Kidney (tissue), 14 donors: ENCODE data around the gene KCP. TPM values are rescaled to one million over a fixed set of nuclear protein-coding genes. Genes with fewer than 3 reads are reported as not detected.

Source experiments
- DNase-seq, 5 donors: peaks; one replicate each; pipeline ENCODE4 v3.0.0-alpha.2; 2013 to 2020
- FAIRE-seq: peaks from 2 replicates; lab custom pipeline; 2012; peaks lifted over from hg19 to GRCh38; lab: Jason Lieb, UNC
- H3K27ac ChIP-seq, 2 donors: one replicate each; pipeline ENCODE4 v1.7.0; 2013; ENCODE audit warnings: low read depth in 2 of 2, low read length in 2 of 2, inconsistent platforms in 1 of 2
- H3K27me3 ChIP-seq: one replicate; pipeline ENCODE4 v1.7.1; 2013; ENCODE audit warnings: low read length, inconsistent platforms; ENCODE audit not compliant: control insufficient read depth, insufficient read depth
- H3K36me3 ChIP-seq, 3 donors: one replicate each; pipeline versions ENCODE4 v1.7.0 to v1.7.1; 2013; ENCODE audit warnings: low read length in 3 of 3, control low read depth in 1 of 3, inconsistent platforms in 1 of 3; ENCODE audit not compliant: insufficient read depth in 3 of 3, control insufficient read depth in 2 of 3
- H3K4me1 ChIP-seq, 3 donors: one replicate each; pipeline versions ENCODE4 v1.7.0 to v1.7.1; 2013; ENCODE audit warnings: low read length in 3 of 3, inconsistent platforms in 1 of 3, low read depth in 1 of 3; ENCODE audit not compliant: control insufficient read depth in 2 of 3, insufficient read depth in 2 of 3
- H3K4me3 ChIP-seq, 3 donors: one replicate each; pipeline versions ENCODE4 v1.7.0 to v1.8.1; 2013; ENCODE audit warnings: low read length in 3 of 3, control low read depth in 1 of 3, inconsistent platforms in 1 of 3
- H3K9ac ChIP-seq, 3 donors: one replicate each; pipeline versions ENCODE4 v1.7.0 to v1.7.1; 2013; ENCODE audit warnings: low read length in 3 of 3, control low read depth in 1 of 3, inconsistent platforms in 1 of 3
- H3K9me3 ChIP-seq, 3 donors: one replicate each; pipeline versions ENCODE4 v1.7.0 to v1.7.1; 2013; ENCODE audit warnings: low read length in 3 of 3, control low read depth in 1 of 3, inconsistent platforms in 1 of 3; ENCODE audit not compliant: control insufficient read depth in 2 of 3, insufficient read depth in 1 of 3
- intact Hi-C: fragments of 100-400 bp; cut with DNase I; formaldehyde crosslinking; loops from one replicate; pipeline ENCODE4 v1.11.1; 2022
- polyA plus RNA-seq: library from polyadenylated mRNA; stranded (reverse); fragments of 350-450 nt; fragmentation: Illumina TruSeq; extraction: RNeasy Lipid Tissue Mini Kit (QIAGEN cat#74804); gene quantifications from one replicate; pipeline ENCODE4 v1.2.3, GENCODE V29; 2014; ENCODE audit warnings: low read depth, low replicate concordance; ENCODE audit not compliant: insufficient read depth
- total RNA-seq: library from RNA; stranded (reverse); fragmentation: NEBNext Ultra II Directional; extraction: Animal tissue kit (Norgen Biotek cat#: 25700); gene quantifications from one replicate; pipeline ENCODE4 v1.2.1, GENCODE V29; 2021
- TF ChIP-seq, protein P1 (sequence below): IDR thresholded peaks from 3 replicates; pipeline ENCODE4 v1.5.1; 2012; ENCODE audit warnings: mild to moderate bottlenecking, moderate library complexity, borderline replicate concordance; ENCODE audit not compliant: insufficient read depth; ENCODE audit errors: extremely low read depth
- donor health status: control.
- donor health status: control.
- donor health status: control.
- donor health status: control.
- donor health status: control.
- donor health status: DM: yes; HTN: yes; CAD: no.
- donor health status: Normal renal cell carcinoma (clear cell type).

Gene KCP
- total and polyA plus RNA-seq, 2 donors from 2014 or later, result 7.7 to 44.6 TPM

DNA sequence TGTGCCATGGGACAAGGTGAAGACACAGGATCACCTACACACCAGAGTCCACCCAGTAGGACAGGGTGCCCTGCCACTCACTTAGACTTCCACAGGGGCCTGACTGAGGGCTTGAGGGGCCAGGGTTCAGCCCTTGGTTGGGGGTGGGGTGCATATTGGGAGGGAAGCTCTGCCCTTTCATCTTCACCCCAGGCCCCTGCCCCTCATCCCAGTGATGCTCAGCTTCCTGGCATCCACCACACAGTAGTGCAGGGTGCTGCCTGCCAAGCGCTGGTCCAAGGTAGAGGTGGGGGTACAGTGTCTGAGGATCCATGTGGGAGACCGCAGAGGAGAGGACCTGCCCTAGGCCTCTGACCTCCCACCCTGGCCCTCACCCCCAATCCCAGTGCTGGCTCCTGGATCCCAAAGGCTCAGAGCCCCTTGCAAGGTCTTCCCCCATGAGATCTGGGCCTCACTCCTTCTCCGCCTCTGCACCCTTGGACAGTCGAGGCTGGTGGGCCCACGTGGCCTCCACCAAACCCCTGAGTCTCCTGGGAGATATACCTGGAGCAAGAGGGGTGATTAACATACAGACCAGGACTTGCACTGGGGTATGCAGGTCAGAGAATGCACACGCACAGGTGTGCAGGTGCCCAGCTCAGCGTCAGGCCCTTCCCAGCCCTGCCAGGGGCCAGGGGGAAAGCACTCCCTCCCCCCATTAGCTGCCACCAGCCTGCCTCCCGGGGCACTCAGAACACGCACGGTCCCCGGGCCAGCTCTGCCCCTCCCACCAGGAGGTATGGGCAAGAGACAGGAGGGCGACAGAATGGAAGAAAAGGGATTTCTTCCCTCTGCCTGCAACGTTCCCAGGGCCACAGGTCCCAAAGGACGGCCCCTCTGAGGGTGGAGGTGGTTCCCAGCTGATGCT, 18.6 kb upstream of the KCP start:
- H3K9ac ChIP-seq, result no peak overlapping the region
- no peaks in the 10 kb centered on the region for H3K9me3 ChIP-seq
- TF ChIP-seq, protein P1, sequence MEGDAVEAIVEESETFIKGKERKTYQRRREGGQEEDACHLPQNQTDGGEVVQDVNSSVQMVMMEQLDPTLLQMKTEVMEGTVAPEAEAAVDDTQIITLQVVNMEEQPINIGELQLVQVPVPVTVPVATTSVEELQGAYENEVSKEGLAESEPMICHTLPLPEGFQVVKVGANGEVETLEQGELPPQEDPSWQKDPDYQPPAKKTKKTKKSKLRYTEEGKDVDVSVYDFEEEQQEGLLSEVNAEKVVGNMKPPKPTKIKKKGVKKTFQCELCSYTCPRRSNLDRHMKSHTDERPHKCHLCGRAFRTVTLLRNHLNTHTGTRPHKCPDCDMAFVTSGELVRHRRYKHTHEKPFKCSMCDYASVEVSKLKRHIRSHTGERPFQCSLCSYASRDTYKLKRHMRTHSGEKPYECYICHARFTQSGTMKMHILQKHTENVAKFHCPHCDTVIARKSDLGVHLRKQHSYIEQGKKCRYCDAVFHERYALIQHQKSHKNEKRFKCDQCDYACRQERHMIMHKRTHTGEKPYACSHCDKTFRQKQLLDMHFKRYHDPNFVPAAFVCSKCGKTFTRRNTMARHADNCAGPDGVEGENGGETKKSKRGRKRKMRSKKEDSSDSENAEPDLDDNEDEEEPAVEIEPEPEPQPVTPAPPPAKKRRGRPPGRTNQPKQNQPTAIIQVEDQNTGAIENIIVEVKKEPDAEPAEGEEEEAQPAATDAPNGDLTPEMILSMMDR, result no peak
- no peak overlapping the region for H3K27ac ChIP-seq
- FAIRE-seq, result no peak
- DNase-seq, result peak in 1 of 5 donors; percentile 26
- intact Hi-C loops, result no loop called here
- no peak overlapping the region for H3K4me3 ChIP-seq
- peaks cover 0 to 3% (median 0%) of the 10 kb centered on the region in 3 donors for H3K4me1 ChIP-seq
- H3K36me3 ChIP-seq, result no peaks in the 10 kb centered on the region
- H3K27me3 ChIP-seq, result no peaks in the 10 kb centered on the region

DNA sequence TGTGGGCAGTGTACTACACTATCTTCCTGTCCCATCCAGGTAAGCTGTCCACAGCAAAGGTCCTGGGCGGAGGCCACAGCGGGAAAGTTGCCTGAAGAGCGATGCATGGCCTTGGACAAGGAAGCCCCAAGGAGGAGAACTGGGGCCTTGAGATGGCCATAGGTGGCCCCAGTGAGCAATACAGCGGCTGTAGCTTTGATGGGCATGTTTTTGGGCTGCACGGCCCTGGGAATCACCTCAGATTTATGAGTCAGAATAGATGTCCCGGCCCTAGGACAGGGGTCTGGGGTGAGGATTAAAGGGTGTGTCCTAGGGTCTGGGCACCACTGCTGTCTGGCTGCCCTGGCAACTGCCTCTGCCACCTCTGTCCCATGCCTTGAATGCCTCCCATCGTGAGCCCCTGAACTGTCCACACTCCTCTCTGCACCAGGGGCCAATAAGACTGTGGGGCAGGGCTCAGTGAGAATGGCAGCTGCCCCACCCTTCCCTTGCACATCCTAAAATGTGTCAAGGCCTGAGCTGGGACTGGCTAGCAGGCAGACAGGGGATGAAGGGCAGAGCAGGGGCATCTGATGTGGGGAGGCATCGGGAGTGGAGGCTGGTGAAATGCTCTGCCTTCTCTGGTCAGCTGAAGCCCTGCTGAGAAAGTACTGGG, 17.8 kb upstream of the KCP start:
- DNase-seq (peak in 1 of 5 donors; percentile 18), FAIRE-seq (no peak)
- H3K36me3 ChIP-seq, result no peaks in the 10 kb centered on the region
- no peak overlapping the region for H3K4me3 ChIP-seq
- intact Hi-C loops, result no loop called here
- H3K9me3 ChIP-seq, result no peaks in the 10 kb centered on the region
- no peaks in the 10 kb centered on the region for H3K27me3 ChIP-seq
- H3K27ac ChIP-seq, result no peak overlapping the region
- H3K4me1 ChIP-seq, result no peaks in the 10 kb centered on the region
- TF ChIP-seq, protein P1, result no peak
- no peak overlapping the region for H3K9ac ChIP-seq

DNA sequence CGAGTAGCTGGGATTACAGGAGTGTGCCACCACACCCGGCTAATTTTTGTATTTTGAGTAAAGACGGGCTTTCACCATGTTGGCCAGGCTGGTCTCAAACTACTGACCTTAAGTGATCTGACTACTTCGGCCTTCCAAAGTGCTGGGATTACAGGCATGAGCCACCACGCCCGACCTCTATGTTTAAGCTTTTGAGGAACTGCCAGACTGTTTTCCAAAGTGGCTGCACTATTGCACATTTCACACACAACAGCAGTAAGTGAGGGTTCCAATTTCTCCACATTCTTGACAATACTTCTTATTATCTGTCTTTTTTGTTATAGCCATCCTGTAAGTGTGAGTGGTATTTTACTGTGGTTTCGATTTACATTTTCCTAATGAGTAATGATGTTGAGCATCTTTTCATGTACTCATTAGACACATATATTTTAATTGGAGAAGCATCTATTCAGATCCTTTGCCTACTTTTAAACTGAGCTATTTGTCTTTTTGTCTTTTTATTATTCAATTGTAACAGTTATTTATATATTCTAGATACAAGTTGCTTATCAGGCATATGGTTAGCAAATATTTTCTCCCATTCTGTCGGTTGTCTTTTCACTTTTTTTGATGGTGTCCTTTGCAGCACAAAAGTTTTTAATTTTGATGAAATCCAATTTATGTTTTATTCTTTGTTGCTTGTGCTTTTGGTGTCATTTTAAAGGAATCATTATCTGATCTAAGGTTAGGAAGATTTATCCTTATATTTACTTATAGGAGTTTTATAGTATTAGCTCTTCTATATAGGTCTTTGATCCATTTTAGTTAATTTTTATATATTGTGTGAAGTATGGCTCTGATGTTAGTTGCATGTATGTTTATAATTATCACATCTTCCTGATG, 14.4 kb upstream of the KCP start:
- DNase-seq (no peak), FAIRE-seq (peak; percentile 6)
- Histone ChIP-seq H3K4me1 (peaks cover 0 to 9% (median 6%) of the 10 kb centered on the region in 3 donors), H3K4me3 (no peak overlapping the region), H3K9me3 (no peaks in the 10 kb centered on the region), H3K27ac (no peak overlapping the region), H3K27me3 (no peaks in the 10 kb centered on the region), H3K9ac (no peak overlapping the region), H3K36me3 (no peaks in the 10 kb centered on the region)
- TF ChIP-seq, protein P1, result no peak
- intact Hi-C loops, result no loop called here
